Astrocyte of the cerebellum (primary cell): ENCODE data around the gene TNNT1.

ENCODE experiments used
- DNase-seq: peaks from one replicate; pipeline ENCODE4 v3.0.0-alpha.2; 2011; ENCODE audit warnings: low read depth
- H3K4me3 ChIP-seq: 2 replicates; pipeline ENCODE4 v1.5.1; 2011; ENCODE audit warnings: mild to moderate bottlenecking, low read depth, low read length, moderate library complexity
- CTCF ChIP-seq: IDR thresholded peaks from 2 replicates; pipeline ENCODE4 v1.5.1; 2012; ENCODE audit warnings: low read length, low read depth, moderate library complexity, mild to moderate bottlenecking; ENCODE audit errors: missing control alignments
- in situ Hi-C: cut with HindIII; loops from 2 replicates; pipeline ENCODE4 v1.10.0; 2017; ENCODE audit warnings: low sequenced_read_pairs

TNNT1 gene

GRCh38 chr19:55153652-55154264, 4.8 kb upstream of the TNNT1 start:
- TF ChIP-seq CTCF: no peak
- in situ Hi-C loops: no loop called here
- no peak for DNase-seq
- H3K4me3 ChIP-seq: no peak overlapping the region

GRCh38 chr19:55152017-55152416, 3.0 kb upstream of the TNNT1 start:
- no peak for DNase-seq
- in situ Hi-C loops: no loop called here
- no peak for TF ChIP-seq CTCF
- no peak overlapping the region for H3K4me3 ChIP-seq

- in situ Hi-C loops: no loop called here
- no peak for TF ChIP-seq CTCF
- DNase-seq: no peak
- H3K4me3 ChIP-seq: no peak overlapping the region
These were observed 1.3 kb downstream of the TNNT1 start for GRCh38 chr19:55147545-55148251.

GRCh38 chr19:55146705-55147273, 2.2 kb downstream of the TNNT1 start:
- H3K4me3 ChIP-seq: no peak overlapping the region
- DNase-seq: no peak
- in situ Hi-C loops: no loop called here
- no peak for TF ChIP-seq CTCF

- DNase-seq: no peak
- H3K4me3 ChIP-seq: no peak overlapping the region
- in situ Hi-C loops: no loop called here
- peak; percentile 50 for TF ChIP-seq CTCF
These were observed 2.8 kb downstream of the TNNT1 start for GRCh38 chr19:55146078-55146704.

GRCh38 chr19:55145232-55145631, 3.8 kb downstream of the TNNT1 start:
- in situ Hi-C loops: no loop called here
- no peak for DNase-seq
- H3K4me3 ChIP-seq: no peak overlapping the region
- TF ChIP-seq CTCF: no peak
